Measurements from ENCODE around the gene ENGASE.

ENGASE gene

GRCh38 chr17:79080761-79081290, 6.2 kb downstream of the ENGASE start:
- no peak for DNase-seq (ENCODE audit: low read depth)

- DNase-seq (ENCODE audit: low read depth): no peak
These were observed 7.1 kb downstream of the ENGASE start for GRCh38 chr17:79081571-79082276.

GRCh38 chr17:79082311-79083190, 7.9 kb downstream of the ENGASE start:
- DNase-seq (ENCODE audit: low read depth): no peak

- DNase-seq (ENCODE audit: low read depth): no peak
These were observed 8.8 kb downstream of the ENGASE start for GRCh38 chr17:79083191-79083971.

- no peak for DNase-seq (ENCODE audit: low read depth)
These were observed 9.9 kb downstream of the ENGASE start for GRCh38 chr17:79084291-79085153.

GRCh38 chr17:79085154-79085920, 10.7 kb downstream of the ENGASE start:
- no peak for DNase-seq (ENCODE audit: low read depth)

- no peak for DNase-seq (ENCODE audit: low read depth)
These were observed 11.4 kb downstream of the ENGASE start for GRCh38 chr17:79085921-79086551.

- no peak for DNase-seq (ENCODE audit: low read depth)
These were observed 12.2 kb downstream of the ENGASE start for GRCh38 chr17:79086609-79087427.

- DNase-seq (ENCODE audit: low read depth): no peak
These were observed 13.0 kb downstream of the ENGASE start for GRCh38 chr17:79087428-79088143.

- no peak for DNase-seq (ENCODE audit: low read depth)
These were observed 13.8 kb downstream of the ENGASE start for GRCh38 chr17:79088247-79088996.

GRCh38 chr17:79088997-79089328, 14.3 kb downstream of the ENGASE start:
- DNase-seq (ENCODE audit: low read depth): no peak

- DNase-seq (ENCODE audit: low read depth): no peak
These were observed 15.3 kb downstream of the ENGASE start for GRCh38 chr17:79089720-79090442.

- no peak for DNase-seq (ENCODE audit: low read depth)
These were observed 16.0 kb downstream of the ENGASE start for GRCh38 chr17:79090443-79091225.

- no peak for DNase-seq (ENCODE audit: low read depth)
These were observed 16.6 kb downstream of the ENGASE start for GRCh38 chr17:79091226-79091670.

- DNase-seq (ENCODE audit: low read depth): no peak
These were observed 17.9 kb downstream of the ENGASE start for GRCh38 chr17:79092567-79092966.

- DNase-seq (ENCODE audit: low read depth): no peak
These were observed 18.6 kb downstream of the ENGASE start for GRCh38 chr17:79093270-79093669.

All from CMK (cell line).